ENCODE results near the gene XRCC4. TPM values are rescaled to one million over a fixed set of nuclear protein-coding genes. Genes with fewer than 3 reads are reported as not detected.

The XRCC4 gene
- total RNA-seq, 4 donors from 2014 or later, result 4.2 to 6.0 (median 5.4) TPM

DNA sequence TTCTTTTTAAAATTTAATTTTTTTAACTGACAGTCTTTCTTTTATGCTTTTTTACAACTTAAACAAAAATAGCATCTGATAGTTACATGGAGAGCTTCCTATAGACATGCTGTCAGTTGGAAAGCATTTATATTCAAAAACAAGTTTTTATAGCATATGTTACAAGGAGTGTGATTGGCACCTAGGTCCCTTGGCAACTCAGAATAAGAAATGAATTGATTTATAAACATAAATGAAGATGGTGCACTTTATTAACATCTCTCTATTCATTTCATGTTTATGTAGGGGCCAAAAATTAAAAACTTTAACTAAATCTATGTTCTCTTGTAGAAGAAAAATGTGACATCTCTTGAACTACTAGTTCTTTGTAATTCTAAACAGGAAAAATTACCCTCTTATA, 153.2 kb downstream of the XRCC4 start:
- Histone ChIP-seq H3K9me3 (no peaks in the 10 kb centered on the region), H3K27ac (no peak overlapping the region), H3K27me3 (no peaks in the 10 kb centered on the region), H3K4me3 (no peak overlapping the region), H3K36me3 (no peaks in the 10 kb centered on the region), H3K4me1 (no peaks in the 10 kb centered on the region)
- DNase-seq (ENCODE audit: low spot score in 2 of 2), result no peak
- TF ChIP-seq POLR2A (IDR thresholded peaks at IDR 0.05) (no peak), POLR2AphosphoS5 (IDR thresholded peaks at IDR 0.05) (no peak), EP300 (IDR thresholded peaks at IDR 0.05) (no peak)
- TF ChIP-seq, protein P1, sequence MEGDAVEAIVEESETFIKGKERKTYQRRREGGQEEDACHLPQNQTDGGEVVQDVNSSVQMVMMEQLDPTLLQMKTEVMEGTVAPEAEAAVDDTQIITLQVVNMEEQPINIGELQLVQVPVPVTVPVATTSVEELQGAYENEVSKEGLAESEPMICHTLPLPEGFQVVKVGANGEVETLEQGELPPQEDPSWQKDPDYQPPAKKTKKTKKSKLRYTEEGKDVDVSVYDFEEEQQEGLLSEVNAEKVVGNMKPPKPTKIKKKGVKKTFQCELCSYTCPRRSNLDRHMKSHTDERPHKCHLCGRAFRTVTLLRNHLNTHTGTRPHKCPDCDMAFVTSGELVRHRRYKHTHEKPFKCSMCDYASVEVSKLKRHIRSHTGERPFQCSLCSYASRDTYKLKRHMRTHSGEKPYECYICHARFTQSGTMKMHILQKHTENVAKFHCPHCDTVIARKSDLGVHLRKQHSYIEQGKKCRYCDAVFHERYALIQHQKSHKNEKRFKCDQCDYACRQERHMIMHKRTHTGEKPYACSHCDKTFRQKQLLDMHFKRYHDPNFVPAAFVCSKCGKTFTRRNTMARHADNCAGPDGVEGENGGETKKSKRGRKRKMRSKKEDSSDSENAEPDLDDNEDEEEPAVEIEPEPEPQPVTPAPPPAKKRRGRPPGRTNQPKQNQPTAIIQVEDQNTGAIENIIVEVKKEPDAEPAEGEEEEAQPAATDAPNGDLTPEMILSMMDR (IDR thresholded peaks at IDR 0.05), result no peak

DNA sequence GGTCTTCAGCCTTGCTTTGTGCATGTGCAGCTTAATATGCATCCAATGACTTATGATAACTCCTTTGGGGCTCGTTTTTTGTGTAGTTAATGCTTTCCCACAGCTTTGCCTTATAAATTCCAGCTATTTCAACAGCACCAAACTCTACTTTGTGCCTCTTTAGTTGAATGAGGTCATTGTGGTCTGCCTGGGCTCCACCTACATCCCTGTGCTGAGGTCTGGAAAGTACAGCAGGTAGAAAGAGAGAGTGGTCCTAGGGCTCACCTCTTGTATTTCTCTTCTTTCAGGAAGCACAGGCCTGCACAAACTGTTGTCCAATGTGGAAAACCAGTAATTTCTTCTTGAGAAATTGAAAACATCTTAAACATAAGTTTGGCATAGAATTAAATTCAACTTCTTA, 167.2 kb downstream of the XRCC4 start:
- no peaks in the 10 kb centered on the region for H3K4me1 ChIP-seq
- TF ChIP-seq, protein P1 (IDR thresholded peaks at IDR 0.05), result no peak
- TF ChIP-seq POLR2A (IDR thresholded peaks at IDR 0.05) (no peak), EP300 (IDR thresholded peaks at IDR 0.05) (no peak), POLR2AphosphoS5 (IDR thresholded peaks at IDR 0.05) (no peak)
- WGBS, result 84% methylated on average over 1 of the region's 1 CpG

DNA sequence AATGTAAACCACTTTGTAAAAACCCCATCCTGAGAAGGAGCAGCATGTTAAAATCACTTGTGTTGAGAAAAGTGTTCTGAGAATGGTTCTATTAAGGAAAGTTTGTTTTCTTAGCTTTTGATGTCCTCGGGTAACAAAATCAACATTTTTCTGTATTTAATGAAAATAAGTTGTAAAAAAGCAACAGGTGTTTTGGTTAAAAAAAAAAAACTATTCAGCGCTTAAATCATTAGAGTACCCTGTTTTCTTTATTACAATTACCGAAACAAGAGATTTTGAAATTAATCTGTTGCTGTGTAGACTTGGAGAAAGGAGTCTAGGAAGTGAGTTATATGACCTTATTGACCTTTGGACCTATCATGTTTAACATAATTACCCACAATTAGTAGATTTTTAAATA, 167.7 kb downstream of the XRCC4 start:
- H3K4me3 ChIP-seq, result no peak overlapping the region
- no peaks in the 10 kb centered on the region for H3K4me1 ChIP-seq
- H3K9me3 ChIP-seq, result no peaks in the 10 kb centered on the region
- no peak for TF ChIP-seq EP300 (IDR thresholded peaks at IDR 0.05)
- TF ChIP-seq POLR2A (IDR thresholded peaks at IDR 0.05), result no peak
- no peak for TF ChIP-seq POLR2AphosphoS5 (IDR thresholded peaks at IDR 0.05)
- TF ChIP-seq, protein P1 (IDR thresholded peaks at IDR 0.05), result no peak
- H3K27ac ChIP-seq, result no peak overlapping the region
- WGBS, result 91% methylated on average over 3 of the region's 3 CpGs
- no peaks in the 10 kb centered on the region for H3K27me3 ChIP-seq
- no peaks in the 10 kb centered on the region for H3K36me3 ChIP-seq
- no peak for DNase-seq (ENCODE audit: low spot score in 2 of 2)

More for the DNA sequence above, 167.2 kb downstream of the XRCC4 start:
- Histone ChIP-seq H3K4me3 (no peak overlapping the region), H3K27me3 (no peaks in the 10 kb centered on the region), H3K27ac (no peak overlapping the region), H3K36me3 (no peaks in the 10 kb centered on the region), H3K9me3 (no peaks in the 10 kb centered on the region)
- no peak for DNase-seq (ENCODE audit: low spot score in 2 of 2)

DNA sequence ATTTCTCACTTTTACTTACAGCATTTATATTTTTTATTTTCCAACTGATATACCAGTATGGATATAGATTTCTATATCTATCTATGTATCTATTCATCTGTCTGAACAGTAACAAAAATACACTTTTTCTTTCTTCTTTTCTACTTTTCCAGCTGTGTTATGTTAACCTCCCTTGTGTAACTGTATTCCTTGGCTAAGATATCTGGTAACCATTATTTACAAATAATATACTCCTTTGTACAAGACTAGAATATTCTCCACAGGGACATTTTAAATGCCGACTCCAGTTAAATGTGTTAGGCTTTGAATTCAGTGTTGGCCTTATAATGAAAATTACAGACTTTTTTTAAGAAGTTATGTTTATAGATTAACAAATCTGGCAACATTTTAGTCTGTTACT, 168.7 kb downstream of the XRCC4 start:
- no peaks in the 10 kb centered on the region for H3K4me1 ChIP-seq
- TF ChIP-seq POLR2A (IDR thresholded peaks at IDR 0.05), result no peak
- TF ChIP-seq EP300 (IDR thresholded peaks at IDR 0.05), result no peak
- TF ChIP-seq, protein P1 (IDR thresholded peaks at IDR 0.05), result no peak
- TF ChIP-seq POLR2AphosphoS5 (IDR thresholded peaks at IDR 0.05), result no peak
- WGBS, result 65% methylated on average over 1 of the region's 1 CpG
- no peak for DNase-seq (ENCODE audit: low spot score in 2 of 2)
- no peaks in the 10 kb centered on the region for H3K27me3 ChIP-seq
- no peak overlapping the region for H3K4me3 ChIP-seq
- H3K27ac ChIP-seq, result no peak overlapping the region
- H3K9me3 ChIP-seq, result no peaks in the 10 kb centered on the region
- no peaks in the 10 kb centered on the region for H3K36me3 ChIP-seq

DNA sequence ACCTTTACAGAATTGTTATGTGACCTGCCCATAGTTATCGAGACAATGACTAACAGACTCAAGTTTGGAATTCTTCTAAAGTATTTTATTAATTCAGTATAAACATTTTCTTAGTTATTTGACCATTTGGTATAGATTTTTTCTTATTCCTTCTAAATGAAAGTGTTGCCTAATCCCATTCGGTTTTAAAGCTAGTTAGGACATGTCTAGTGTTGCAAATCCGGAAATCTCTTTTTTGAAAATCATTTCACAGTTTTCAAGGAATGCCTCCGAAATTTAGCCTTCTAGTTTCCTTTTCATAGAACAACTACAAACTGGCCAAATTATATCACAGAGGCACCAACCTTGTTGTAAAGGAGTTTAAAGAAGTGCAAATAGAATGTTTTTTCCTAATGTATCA, 171.8 kb downstream of the XRCC4 start:
- 50% methylated on average over 4 of the region's 4 CpGs for WGBS

More for the DNA sequence above, 171.8 kb downstream of the XRCC4 start:
- Histone ChIP-seq H3K4me1 (no peaks in the 10 kb centered on the region), H3K36me3 (no peaks in the 10 kb centered on the region), H3K4me3 (no peak overlapping the region), H3K27me3 (no peaks in the 10 kb centered on the region), H3K27ac (no peak overlapping the region), H3K9me3 (no peaks in the 10 kb centered on the region)
- TF ChIP-seq POLR2A (IDR thresholded peaks at IDR 0.05) (no peak), EP300 (IDR thresholded peaks at IDR 0.05) (no peak), POLR2AphosphoS5 (IDR thresholded peaks at IDR 0.05) (no peak)
- TF ChIP-seq, protein P1 (IDR thresholded peaks at IDR 0.05), result no peak
- DNase-seq (ENCODE audit: low spot score in 2 of 2), result no peak

Data from suprapubic skin (tissue), 4 donors.